Keratinocyte (primary cell): ENCODE results near the gene TARS2.

Experiments used
- CTCF ChIP-seq, 3 experiments: IDR thresholded peaks in 1 of 3; conservative IDR thresholded peaks in 1 of 3; optimal IDR thresholded peaks in 1 of 3; 2 replicates in 2 of 3; 3 replicates in 1 of 3; pipeline versions ENCODE3 to v1.5.1; 2011; ENCODE audit warnings: low read length in 3 of 3, mild to moderate bottlenecking in 3 of 3, moderate library complexity in 2 of 3, control low read depth in 1 of 3, inconsistent platforms in 1 of 3; ENCODE audit not compliant: insufficient read depth in 2 of 3; ENCODE audit errors: extremely low read depth in 1 of 3
- EZH2 ChIP-seq: IDR thresholded peaks from one replicate; pipeline ENCODE4 v1.6.1; 2012; ENCODE audit warnings: inconsistent platforms, mild to moderate bottlenecking, low read length, moderate library complexity

GRCh38 chr1:150456146-150456647, 31.0 kb upstream of the TARS2 start:
- no peak for TF ChIP-seq CTCF (optimal IDR thresholded peaks at IDR 0.05 in 1 of 3, IDR thresholded peaks at IDR 0.05 in 1 of 3, conservative IDR thresholded peaks at IDR 0.05 in 1 of 3; ENCODE audit: extremely low read depth in 1 of 3, insufficient read depth in 2 of 3, low read length in 3 of 3)
- no peak for TF ChIP-seq EZH2
